Measurements from ENCODE around the gene RPP21. TPM values are rescaled to one million over a fixed set of nuclear protein-coding genes. Genes with fewer than 3 reads are reported as not detected.

RPP21 gene
- total and polyA plus RNA-seq, 2 experiments from 2014 or later: 47.4 to 65.5 TPM

DNA sequence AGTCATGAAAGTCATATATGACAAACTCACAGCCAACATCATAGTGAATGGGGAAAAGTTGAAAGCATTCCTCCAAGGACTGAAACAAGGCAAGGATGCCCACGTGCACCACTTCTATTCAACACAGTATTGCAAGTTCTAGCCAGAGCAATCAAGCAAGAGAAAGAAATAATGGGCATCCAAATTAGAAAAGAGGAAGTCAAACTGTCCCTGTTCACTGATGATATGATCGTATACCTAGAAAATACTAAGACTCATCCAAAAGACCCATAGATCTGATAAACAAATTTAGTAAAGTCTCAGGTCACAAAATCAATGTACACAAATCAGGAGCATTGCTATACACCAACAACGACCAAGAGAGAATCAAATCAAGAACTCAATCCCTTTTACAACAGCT is 41.2 kb downstream of the RPP21 start:
- Histone ChIP-seq H3K27ac (no peak overlapping the region), H3K36me3 (no peaks in the 10 kb centered on the region), H3K4me1 (ENCODE audit: low read depth) (no peaks in the 10 kb centered on the region), H3K9me3 (ENCODE audit: low read depth) (no peaks in the 10 kb centered on the region), H3K4me3 (no peak overlapping the region), H3K27me3 (peaks cover 46% of the 10 kb centered on the region)
- no peak for TF ChIP-seq CTCF (IDR thresholded peaks at IDR 0.05; ENCODE audit: low read depth, low read length)
- no peak for DNase-seq (ENCODE audit: low read depth in 1 of 2, low spot score in 1 of 2)

DNA sequence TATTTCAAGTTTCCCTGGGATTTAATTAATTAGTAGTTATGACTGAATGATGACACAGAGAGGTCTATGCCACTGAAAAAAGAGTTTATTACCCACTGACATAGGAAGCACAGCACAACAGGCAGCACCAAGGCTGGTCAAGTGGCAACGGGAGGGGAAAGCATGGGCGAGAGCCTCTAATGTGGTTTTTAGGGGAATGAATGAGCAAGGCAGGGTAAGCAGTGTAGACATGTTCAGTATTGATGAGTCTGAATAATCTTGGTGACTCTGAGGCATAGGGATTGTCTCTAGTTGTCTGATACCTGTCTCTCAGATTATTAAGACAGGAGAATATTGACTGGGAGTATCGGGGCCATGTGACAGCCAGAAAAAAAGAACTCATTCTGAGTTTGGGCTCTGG is 46.3 kb downstream of the RPP21 start:
- no peak overlapping the region for H3K27ac ChIP-seq
- TF ChIP-seq CTCF (IDR thresholded peaks at IDR 0.05; ENCODE audit: low read depth, low read length): no peak
- no peaks in the 10 kb centered on the region for H3K9me3 ChIP-seq (ENCODE audit: low read depth)
- H3K4me3 ChIP-seq: no peak overlapping the region
- no peaks in the 10 kb centered on the region for H3K36me3 ChIP-seq
- DNase-seq (ENCODE audit: low read depth in 1 of 2, low spot score in 1 of 2): no peak
- no peaks in the 10 kb centered on the region for H3K4me1 ChIP-seq (ENCODE audit: low read depth)
- peaks cover 67% of the 10 kb centered on the region for H3K27me3 ChIP-seq

DNA sequence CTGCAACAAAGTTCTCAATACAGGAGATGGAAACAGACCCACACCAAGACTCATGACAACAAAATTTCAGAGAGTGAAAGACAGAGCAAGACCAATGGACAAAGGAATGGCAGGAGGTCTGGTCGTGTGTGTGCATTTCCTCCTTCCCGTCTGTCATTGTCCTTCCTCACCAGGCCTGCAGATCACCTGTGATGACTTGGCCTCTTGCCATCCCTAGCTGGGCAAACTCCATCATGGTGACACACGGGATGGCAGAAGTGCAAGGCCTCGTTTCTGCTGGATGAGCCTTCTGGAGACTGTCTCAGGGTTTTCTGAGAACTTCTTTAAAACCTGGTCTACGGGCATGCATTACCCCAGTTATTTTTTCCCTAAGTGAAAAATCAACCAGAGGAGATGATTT is 49.2 kb downstream of the RPP21 start:
- Histone ChIP-seq H3K27ac (no peak overlapping the region), H3K4me3 (no peak overlapping the region), H3K27me3 (peaks cover 55% of the 10 kb centered on the region), H3K9me3 (ENCODE audit: low read depth) (no peaks in the 10 kb centered on the region), H3K4me1 (ENCODE audit: low read depth) (no peaks in the 10 kb centered on the region), H3K36me3 (no peaks in the 10 kb centered on the region)
- no peak for DNase-seq (ENCODE audit: low read depth in 1 of 2, low spot score in 1 of 2)
- no peak for TF ChIP-seq CTCF (IDR thresholded peaks at IDR 0.05; ENCODE audit: low read depth, low read length)

Other genes with a start within 250 kb of the RPP21 start
- gene TRIM31, start 232.1 kb upstream of the RPP21 start, total RNA-seq: not detected in 2 replicates
- gene TRIM31, start 232.1 kb upstream of the RPP21 start, polyA plus RNA-seq: not detected in 2 replicates
- not detected in 2 replicates for gene TRIM40, start 209.0 kb upstream of the RPP21 start, total RNA-seq
- not detected in 2 replicates for gene TRIM40, start 209.0 kb upstream of the RPP21 start, polyA plus RNA-seq
- gene TRIM10, start 183.9 kb upstream of the RPP21 start, total RNA-seq: not detected in 2 replicates
- gene TRIM10, start 183.9 kb upstream of the RPP21 start, polyA plus RNA-seq: not detected in 2 replicates
- not detected in 2 replicates for gene TRIM15, start 181.6 kb upstream of the RPP21 start, total RNA-seq
- not detected in 2 replicates for gene TRIM15, start 181.6 kb upstream of the RPP21 start, polyA plus RNA-seq
- 17.2 and 24.4 TPM in 2 replicates for gene TRIM26, start 131.8 kb upstream of the RPP21 start, total RNA-seq
- 18.0 and 18.8 TPM in 2 replicates for gene TRIM26, start 131.8 kb upstream of the RPP21 start, polyA plus RNA-seq
- gene TRIM39, start 18.2 kb upstream of the RPP21 start, total RNA-seq: 13.9 and 16.1 TPM in 2 replicates
- gene TRIM39, start 18.2 kb upstream of the RPP21 start, polyA plus RNA-seq: 15.4 and 19.4 TPM in 2 replicates
- gene HLA-E, start 144.4 kb downstream of the RPP21 start, total RNA-seq: 30.0 and 39.2 TPM in 2 replicates
- gene HLA-E, start 144.4 kb downstream of the RPP21 start, polyA plus RNA-seq: 17.0 and 26.1 TPM in 2 replicates
- 12.4 and 16.1 TPM in 2 replicates for gene GNL1, start 211.3 kb downstream of the RPP21 start, total RNA-seq
- 33.9 and 44.2 TPM in 2 replicates for gene GNL1, start 211.3 kb downstream of the RPP21 start, polyA plus RNA-seq
- gene PRR3, start 212.1 kb downstream of the RPP21 start, total RNA-seq: 11.4 and 11.8 TPM in 2 replicates
- 14.3 and 14.7 TPM in 2 replicates for gene PRR3, start 212.1 kb downstream of the RPP21 start, polyA plus RNA-seq
- gene ABCF1, start 226.3 kb downstream of the RPP21 start, total RNA-seq: 54.4 and 61.9 TPM in 2 replicates
- gene ABCF1, start 226.3 kb downstream of the RPP21 start, polyA plus RNA-seq: 52.5 and 54.6 TPM in 2 replicates

Measured in cardiac muscle cell (in vitro differentiated cells and primary cell).